HEK293 (cell line): ENCODE measurements around the gene CUL1.
A peak's percentile ranks its signal among the peaks of the same experiment; 100 is the strongest.

Experiments used
- FEZF1 ChIP-seq: fragments of 450-650 bp; formaldehyde crosslinking; IDR thresholded peaks from 2 replicates; pipeline ENCODE4 v1.5.1; 2016; ENCODE audit warnings: missing biosample characterization, missing genetic modification characterization
- HOXD13 ChIP-seq: sonication (generic); formaldehyde crosslinking; IDR thresholded peaks from 2 replicates; pipeline ENCODE4 v1.8.0; 2022; ENCODE audit warnings: missing genetic modification reagents, borderline replicate concordance
- OSR2 ChIP-seq: fragments of 450-650 bp; formaldehyde crosslinking; IDR thresholded peaks from 2 replicates; pipeline ENCODE4 v1.5.1; 2016; ENCODE audit warnings: missing biosample characterization, missing genetic modification characterization
- PRDM10 ChIP-seq: fragments of 450-650 bp; formaldehyde crosslinking; IDR thresholded peaks from 2 replicates; pipeline ENCODE4 v1.5.1; 2016; ENCODE audit warnings: missing biosample characterization, missing genetic modification characterization
- PRDM6 ChIP-seq: fragments of 450-650 bp; formaldehyde crosslinking; IDR thresholded peaks from 2 replicates; pipeline ENCODE4 v1.5.1; 2017; ENCODE audit warnings: missing biosample characterization, missing genetic modification characterization
- TRIM28 ChIP-seq: IDR thresholded peaks from 2 replicates; pipeline ENCODE4 v1.6.1; 2011; ENCODE audit warnings: low read length, control low read depth, borderline replicate concordance
- ZIC2 ChIP-seq: fragments of 450-650 bp; formaldehyde crosslinking; IDR thresholded peaks from 2 replicates; pipeline ENCODE4 v1.5.1; 2016; ENCODE audit warnings: missing biosample characterization, missing genetic modification characterization
- ZNF174 ChIP-seq: fragments of 450-650 bp; formaldehyde crosslinking; IDR thresholded peaks from 2 replicates; pipeline ENCODE4 v1.5.0; 2017; ENCODE audit warnings: missing biosample characterization, mild to moderate bottlenecking, missing genetic modification characterization
- ZNF2 ChIP-seq: fragments of 450-650 bp; formaldehyde crosslinking; IDR thresholded peaks from 2 replicates; pipeline ENCODE4 v1.5.1; 2016; ENCODE audit warnings: missing biosample characterization, missing genetic modification characterization
- ZNF24 ChIP-seq: fragments of 450-650 bp; formaldehyde crosslinking; IDR thresholded peaks from 2 replicates; pipeline ENCODE4 v1.5.1; 2016; ENCODE audit warnings: missing biosample characterization, missing genetic modification characterization
- ZNF366 ChIP-seq: fragments of 450-650 bp; formaldehyde crosslinking; conservative IDR thresholded peaks from 2 replicates; pipeline ENCODE4 v1.5.1; 2016; ENCODE audit warnings: missing biosample characterization, missing genetic modification characterization
- ZNF501 ChIP-seq: fragments of 450-650 bp; formaldehyde crosslinking; IDR thresholded peaks from 2 replicates; pipeline ENCODE4 v1.5.1; 2016; ENCODE audit warnings: missing biosample characterization, missing genetic modification characterization
- ZNF510 ChIP-seq: fragments of 450-650 bp; formaldehyde crosslinking; IDR thresholded peaks from 2 replicates; pipeline ENCODE4 v1.5.1; 2018; ENCODE audit warnings: mild to moderate bottlenecking, missing genetic modification characterization, missing biosample characterization; ENCODE audit not compliant: insufficient replicate concordance
- ZNF629 ChIP-seq: fragments of 450-650 bp; formaldehyde crosslinking; IDR thresholded peaks from 2 replicates; pipeline ENCODE4 v1.5.1; 2017; ENCODE audit warnings: missing biosample characterization, missing genetic modification characterization
- TF ChIP-seq, protein P1 (sequence below): fragments of 450-650 bp; formaldehyde crosslinking; IDR thresholded peaks from 2 replicates; pipeline ENCODE4 v1.5.1; 2017; ENCODE audit warnings: missing biosample characterization, missing genetic modification characterization
- TF ChIP-seq, protein P2 (sequence below): fragments of 450-650 bp; formaldehyde crosslinking; IDR thresholded peaks from 2 replicates; pipeline ENCODE4 v1.5.1; 2016; ENCODE audit warnings: missing biosample characterization, missing genetic modification characterization

The CUL1 gene

GRCh38 chr7:148699782-148700629 is 1.3 kb downstream of the CUL1 start (continued):
- TF ChIP-seq ZNF2: 0 out of 2 replicates have a peak, but pooled peaks have one; percentile 25
- TF ChIP-seq HOXD13 (CRISPR knock-in tag): no peak
- TF ChIP-seq ZNF366 (tag by site-specific recombination): peak; percentile 36; the same call in 1 of the 2 replicates
- TF ChIP-seq, protein P1, sequence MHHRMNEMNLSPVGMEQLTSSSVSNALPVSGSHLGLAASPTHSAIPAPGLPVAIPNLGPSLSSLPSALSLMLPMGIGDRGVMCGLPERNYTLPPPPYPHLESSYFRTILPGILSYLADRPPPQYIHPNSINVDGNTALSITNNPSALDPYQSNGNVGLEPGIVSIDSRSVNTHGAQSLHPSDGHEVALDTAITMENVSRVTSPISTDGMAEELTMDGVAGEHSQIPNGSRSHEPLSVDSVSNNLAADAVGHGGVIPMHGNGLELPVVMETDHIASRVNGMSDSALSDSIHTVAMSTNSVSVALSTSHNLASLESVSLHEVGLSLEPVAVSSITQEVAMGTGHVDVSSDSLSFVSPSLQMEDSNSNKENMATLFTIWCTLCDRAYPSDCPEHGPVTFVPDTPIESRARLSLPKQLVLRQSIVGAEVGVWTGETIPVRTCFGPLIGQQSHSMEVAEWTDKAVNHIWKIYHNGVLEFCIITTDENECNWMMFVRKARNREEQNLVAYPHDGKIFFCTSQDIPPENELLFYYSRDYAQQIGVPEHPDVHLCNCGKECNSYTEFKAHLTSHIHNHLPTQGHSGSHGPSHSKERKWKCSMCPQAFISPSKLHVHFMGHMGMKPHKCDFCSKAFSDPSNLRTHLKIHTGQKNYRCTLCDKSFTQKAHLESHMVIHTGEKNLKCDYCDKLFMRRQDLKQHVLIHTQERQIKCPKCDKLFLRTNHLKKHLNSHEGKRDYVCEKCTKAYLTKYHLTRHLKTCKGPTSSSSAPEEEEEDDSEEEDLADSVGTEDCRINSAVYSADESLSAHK (tag by site-specific recombination): no peak
- TF ChIP-seq TRIM28: no peak
- TF ChIP-seq ZNF174 (tag by site-specific recombination): no peak
- 0 out of 2 replicates have a peak, but pooled peaks have one; percentile 6 for TF ChIP-seq ZNF501 (tag by site-specific recombination)
- peak; percentile 39; the same call in 1 of the 2 replicates for TF ChIP-seq ZNF629 (tag by site-specific recombination)
- TF ChIP-seq OSR2: peak; percentile 94
- peak; percentile 56 for TF ChIP-seq PRDM10 (tag by site-specific recombination)
- TF ChIP-seq FEZF1: peak; percentile 77
- no peak for TF ChIP-seq ZIC2 (tag by site-specific recombination)
- TF ChIP-seq, protein P2, sequence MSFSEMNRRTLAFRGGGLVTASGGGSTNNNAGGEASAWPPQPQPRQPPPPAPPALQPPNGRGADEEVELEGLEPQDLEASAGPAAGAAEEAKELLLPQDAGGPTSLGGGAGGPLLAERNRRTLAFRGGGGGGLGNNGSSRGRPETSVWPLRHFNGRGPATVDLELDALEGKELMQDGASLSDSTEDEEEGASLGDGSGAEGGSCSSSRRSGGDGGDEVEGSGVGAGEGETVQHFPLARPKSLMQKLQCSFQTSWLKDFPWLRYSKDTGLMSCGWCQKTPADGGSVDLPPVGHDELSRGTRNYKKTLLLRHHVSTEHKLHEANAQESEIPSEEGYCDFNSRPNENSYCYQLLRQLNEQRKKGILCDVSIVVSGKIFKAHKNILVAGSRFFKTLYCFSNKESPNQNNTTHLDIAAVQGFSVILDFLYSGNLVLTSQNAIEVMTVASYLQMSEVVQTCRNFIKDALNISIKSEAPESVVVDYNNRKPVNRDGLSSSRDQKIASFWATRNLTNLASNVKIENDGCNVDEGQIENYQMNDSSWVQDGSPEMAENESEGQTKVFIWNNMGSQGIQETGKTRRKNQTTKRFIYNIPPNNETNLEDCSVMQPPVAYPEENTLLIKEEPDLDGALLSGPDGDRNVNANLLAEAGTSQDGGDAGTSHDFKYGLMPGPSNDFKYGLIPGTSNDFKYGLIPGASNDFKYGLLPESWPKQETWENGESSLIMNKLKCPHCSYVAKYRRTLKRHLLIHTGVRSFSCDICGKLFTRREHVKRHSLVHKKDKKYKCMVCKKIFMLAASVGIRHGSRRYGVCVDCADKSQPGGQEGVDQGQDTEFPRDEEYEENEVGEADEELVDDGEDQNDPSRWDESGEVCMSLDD (tag by site-specific recombination): 0 out of 2 replicates have a peak, but pooled peaks have one; percentile 6
- 0 out of 2 replicates have a peak, but pooled peaks have one; percentile 19 for TF ChIP-seq ZNF24 (tag by site-specific recombination)
- TF ChIP-seq ZNF510: no peak
- peak; percentile 77 for TF ChIP-seq PRDM6 (tag by site-specific recombination)
- TF ChIP-seq, all 188 proteins: peak for 17
